Esophagus squamous epithelium (tissue), 4 donors: ENCODE measurements around the gene SUPT4H1.

Experiments used
- CTCF ChIP-seq, 6 experiments: fragments of 450-650 bp in 4 of 6; fragments of 200-600 bp in 2 of 6; sonication (generic) in 2 of 6; IDR thresholded peaks; one replicate each; pipeline ENCODE4 v1.5.1; 2016 to 2019; ENCODE audit warnings: antibody characterized with exemption in 6 of 6, mild to moderate bottlenecking in 4 of 6, moderate library complexity in 4 of 6
- POLR2A ChIP-seq, 4 donors: fragments of 450-650 bp; IDR thresholded peaks; one replicate each; pipeline ENCODE4 v1.6.1; 2017; ENCODE audit warnings: antibody characterized with exemption in 4 of 4, mild to moderate bottlenecking in 4 of 4, moderate library complexity in 3 of 4

DNA sequence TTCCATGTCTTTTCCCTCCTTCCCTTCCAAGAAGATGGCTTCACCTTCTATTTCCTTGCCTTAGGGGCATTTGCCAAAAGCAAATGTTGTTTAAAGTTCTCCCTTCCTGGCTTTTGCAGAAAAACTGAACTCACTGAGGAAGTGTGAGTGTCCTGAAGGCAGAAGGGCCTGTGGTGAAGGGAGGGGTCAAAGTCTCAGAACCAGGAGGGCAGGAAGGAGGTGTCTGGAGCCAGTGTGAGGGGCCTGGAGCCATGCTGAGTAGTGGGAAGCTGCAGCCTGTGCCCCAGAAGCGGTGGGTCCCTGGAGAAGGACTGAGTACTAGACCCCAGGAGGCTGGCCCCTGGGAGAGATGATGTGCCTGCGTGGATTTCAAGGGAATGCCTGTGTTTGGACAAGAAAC lies 23.8 kb upstream of the SUPT4H1 start:
- TF ChIP-seq CTCF (IDR thresholded peaks at IDR 0.05) (no peak), POLR2A (IDR thresholded peaks at IDR 0.05) (no peak)
